Left renal pelvis (tissue), 4 donors: ENCODE measurements around the gene PDZRN3. TPM values are rescaled to one million over a fixed set of nuclear protein-coding genes. Genes with fewer than 3 reads are reported as not detected.

Experiments
- DNase-seq, 4 donors: peaks; one replicate each; pipeline ENCODE4 v3.0.0-alpha.2; 2013; ENCODE audit warnings: low read depth in 4 of 4, low spot score in 3 of 4
- polyA plus RNA-seq, 4 donors: library from polyadenylated mRNA; unstranded; fragments of 120-200 nt; gene quantifications; one replicate each; pipeline ENCODE4 v1.2.1, GENCODE V29; 2013; ENCODE audit not compliant: insufficient read length in 4 of 4

The PDZRN3 gene
- polyA plus RNA-seq, 4 donors, result 35.8 to 56.4 (median 48.3) TPM

GRCh38 chr3:73498764-73499622 is 125.7 kb downstream of the PDZRN3 start:
- DNase-seq, result no peak

DNA sequence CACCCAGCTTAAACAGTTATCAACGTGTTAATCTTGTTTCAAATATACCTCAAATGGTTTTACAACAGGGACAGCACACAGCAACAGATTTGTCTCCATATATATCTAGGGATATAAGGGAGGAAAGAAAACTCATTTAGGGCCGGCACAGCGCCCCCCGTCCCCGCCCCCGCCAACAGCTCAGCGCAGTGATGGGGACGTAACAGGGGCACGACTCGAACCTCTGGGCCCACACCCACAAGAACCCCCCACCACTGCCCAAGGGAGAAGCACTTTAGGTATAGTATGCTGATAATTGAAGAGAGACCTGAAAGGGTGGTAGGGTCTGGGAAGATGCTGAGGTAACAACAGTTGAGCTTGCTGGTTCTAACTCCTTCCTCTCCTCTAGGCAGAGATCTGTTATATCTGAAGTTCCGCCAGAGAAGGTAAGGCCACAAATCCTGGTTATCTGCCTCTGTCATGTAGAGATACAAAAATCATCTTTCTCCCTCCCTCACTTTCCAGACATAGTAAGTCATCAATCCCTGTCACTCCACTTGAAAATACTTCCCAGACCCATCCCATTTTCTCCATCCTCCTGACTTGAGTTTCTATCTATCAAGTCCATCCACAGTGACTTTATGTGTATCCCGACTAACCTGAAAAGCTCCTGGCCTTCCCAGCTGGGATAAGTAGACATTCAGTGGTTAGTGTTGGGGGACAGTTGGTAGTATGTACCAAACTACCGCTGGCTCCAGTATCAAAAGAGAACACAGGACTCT is 126.9 kb downstream of the PDZRN3 start:
- DNase-seq, result no peak

- DNase-seq, result no peak
Observed at GRCh38 chr3:73493543-73494308, 131.0 kb downstream of the PDZRN3 start.

- DNase-seq, result no peak
Observed at GRCh38 chr3:73492186-73492585, 132.6 kb downstream of the PDZRN3 start.

DNA sequence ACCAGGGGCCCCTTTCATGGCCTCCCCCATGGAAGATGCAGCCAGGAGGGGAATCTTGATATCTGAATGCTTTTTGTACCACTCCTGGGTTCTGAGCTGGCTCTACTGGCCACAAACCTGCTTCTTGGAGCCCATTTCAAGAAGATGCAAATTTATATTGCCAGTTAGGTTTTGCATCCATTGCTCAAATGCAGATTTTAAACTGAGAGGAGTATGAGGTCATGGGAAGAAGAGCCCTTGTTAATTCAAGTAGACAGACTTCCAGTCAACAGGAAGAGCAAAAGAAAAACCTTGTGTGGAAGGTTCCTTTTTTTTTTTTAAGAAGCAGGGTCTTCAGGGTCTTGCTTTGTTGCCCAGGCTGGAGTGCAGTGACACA is 133.5 kb downstream of the PDZRN3 start:
- no peak for DNase-seq

DNA sequence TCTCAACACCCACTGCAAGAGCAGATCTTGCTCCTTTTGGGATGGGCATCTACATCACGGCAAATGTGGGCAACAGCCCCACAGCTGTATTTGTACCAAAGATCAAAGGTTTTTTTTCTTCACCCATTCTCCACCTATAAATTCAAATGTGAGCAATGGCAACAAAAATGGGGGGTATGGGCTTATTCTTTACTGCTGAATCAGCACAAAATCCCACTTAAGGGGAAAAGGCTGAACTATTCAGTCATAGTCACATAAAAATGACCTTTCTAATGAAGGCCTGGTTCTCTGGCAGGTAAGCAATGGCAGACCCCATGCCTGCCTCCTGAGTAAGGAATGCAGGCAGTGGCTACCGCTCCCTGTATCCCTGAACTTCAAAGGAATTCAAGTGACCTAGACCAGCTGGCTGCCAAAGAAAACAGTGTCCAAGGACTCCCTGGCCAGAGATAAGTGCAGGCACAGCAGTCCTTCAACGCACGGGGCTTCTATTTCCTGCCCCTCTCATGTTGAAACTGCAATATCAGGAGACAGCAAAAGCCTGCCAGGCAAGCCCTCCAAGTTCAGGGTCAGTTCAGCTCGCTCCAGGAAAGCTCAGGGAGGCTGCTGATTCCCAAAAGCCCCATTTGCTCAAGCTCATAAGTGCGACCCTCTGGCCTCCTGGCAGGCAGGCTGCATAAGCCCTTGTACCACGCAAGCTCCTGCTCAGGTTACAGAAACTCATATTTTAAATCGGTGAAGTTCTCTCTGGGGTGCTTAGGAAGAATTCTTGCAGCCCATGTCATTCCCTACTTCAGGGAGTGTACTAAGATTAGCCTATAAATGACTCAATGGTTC is 134.1 kb downstream of the PDZRN3 start:
- DNase-seq, result no peak

DNA sequence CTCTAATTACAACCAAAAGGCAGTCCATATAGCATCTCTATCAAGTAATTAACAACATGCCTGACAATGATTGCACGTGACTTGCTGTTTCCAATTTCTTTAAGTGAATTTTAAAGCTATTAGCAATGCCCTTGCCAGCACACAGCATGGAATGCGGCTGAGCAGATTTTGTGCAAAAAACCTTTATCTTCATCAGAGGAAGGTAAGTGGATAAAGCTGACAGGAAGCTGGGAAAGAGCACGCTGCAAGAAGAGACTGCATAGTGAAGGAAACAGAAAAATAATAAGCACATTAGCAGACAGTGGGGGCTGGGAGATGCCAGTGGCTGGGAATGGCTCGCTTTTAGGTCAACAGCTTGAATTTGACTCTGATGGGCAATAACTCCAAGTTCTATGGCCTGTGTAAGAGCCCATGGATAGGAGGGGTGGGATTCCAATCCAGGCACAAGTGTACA is 138.8 kb downstream of the PDZRN3 start:
- no peak for DNase-seq

DNA sequence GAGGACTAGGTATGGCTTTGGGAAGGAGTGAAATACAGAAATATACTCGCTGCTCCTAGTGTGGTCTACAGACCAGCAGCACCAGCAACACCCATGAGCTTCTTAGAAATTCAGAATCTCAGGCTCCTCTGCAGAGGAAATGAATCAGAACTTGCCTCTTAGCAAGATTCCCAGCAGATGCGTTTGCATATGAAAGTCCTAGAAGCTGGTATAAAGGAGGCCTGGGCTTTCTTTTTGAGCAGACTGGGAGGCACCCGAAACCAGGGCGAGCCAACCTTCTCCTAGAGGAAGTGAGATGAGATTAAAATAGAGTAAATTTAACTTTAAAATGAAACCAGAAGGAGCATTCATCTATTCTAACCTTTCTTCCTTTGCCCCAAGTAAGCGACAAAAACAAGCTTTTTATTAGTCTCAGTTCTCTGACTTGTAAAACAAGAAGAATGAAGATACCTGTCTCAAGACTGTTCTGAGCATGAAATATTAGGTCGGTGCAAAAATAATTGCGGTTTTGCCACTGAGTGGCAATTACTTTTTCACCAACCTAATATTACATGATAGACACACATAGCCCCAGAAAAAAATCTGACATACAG is 140.0 kb downstream of the PDZRN3 start:
- DNase-seq, result no peak

GRCh38 chr3:73481888-73482287 is 142.9 kb downstream of the PDZRN3 start:
- no peak for DNase-seq

GRCh38 chr3:73480187-73480672 is 144.5 kb downstream of the PDZRN3 start:
- DNase-seq, result no peak

DNA sequence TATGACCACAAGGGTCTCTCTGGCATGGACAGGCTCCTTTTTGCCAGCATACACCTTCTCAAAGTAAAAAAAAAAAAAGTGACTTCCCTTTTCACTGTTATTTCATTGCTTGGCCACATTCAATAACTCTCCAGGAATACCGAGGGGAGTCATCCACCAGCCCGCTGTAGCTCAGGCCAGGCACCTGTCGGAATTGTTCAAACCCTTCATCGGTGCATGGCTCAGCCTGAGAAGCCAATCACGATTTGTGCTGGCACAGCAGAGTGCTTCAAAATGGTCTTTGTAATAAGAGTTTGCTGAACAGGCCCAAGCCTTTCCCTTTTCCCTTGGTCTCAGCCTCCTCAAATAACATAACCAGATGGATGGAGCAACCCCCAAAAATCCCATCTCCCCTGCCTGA is 145.4 kb downstream of the PDZRN3 start:
- DNase-seq, result no peak

GRCh38 chr3:73478858-73479257 is 145.9 kb downstream of the PDZRN3 start:
- no peak for DNase-seq

DNA sequence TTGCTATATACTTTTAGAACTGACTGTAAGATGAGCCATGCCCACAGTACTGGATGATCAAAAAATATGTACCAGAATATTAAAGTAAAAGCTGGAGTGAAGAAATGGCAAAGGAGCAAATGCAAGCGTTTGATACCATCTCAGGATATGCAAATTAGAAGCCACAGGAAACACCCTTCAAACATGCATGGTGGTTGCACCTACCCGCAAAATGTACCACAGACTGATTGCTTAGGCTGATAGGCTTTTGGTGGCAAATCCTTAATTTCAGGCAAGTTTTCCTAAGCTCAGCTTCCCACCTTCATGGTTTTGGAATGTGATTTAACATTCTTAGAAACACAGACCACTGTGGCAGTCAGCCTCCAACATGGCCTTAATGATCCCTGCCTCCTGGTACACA is 149.0 kb downstream of the PDZRN3 start:
- no peak for DNase-seq

- no peak for DNase-seq
Observed at GRCh38 chr3:73475175-73475574, 149.6 kb downstream of the PDZRN3 start.

GRCh38 chr3:73474619-73475018 is 150.1 kb downstream of the PDZRN3 start:
- no peak for DNase-seq

- DNase-seq, result no peak
Observed at GRCh38 chr3:73473898-73474416, 150.8 kb downstream of the PDZRN3 start.

DNA sequence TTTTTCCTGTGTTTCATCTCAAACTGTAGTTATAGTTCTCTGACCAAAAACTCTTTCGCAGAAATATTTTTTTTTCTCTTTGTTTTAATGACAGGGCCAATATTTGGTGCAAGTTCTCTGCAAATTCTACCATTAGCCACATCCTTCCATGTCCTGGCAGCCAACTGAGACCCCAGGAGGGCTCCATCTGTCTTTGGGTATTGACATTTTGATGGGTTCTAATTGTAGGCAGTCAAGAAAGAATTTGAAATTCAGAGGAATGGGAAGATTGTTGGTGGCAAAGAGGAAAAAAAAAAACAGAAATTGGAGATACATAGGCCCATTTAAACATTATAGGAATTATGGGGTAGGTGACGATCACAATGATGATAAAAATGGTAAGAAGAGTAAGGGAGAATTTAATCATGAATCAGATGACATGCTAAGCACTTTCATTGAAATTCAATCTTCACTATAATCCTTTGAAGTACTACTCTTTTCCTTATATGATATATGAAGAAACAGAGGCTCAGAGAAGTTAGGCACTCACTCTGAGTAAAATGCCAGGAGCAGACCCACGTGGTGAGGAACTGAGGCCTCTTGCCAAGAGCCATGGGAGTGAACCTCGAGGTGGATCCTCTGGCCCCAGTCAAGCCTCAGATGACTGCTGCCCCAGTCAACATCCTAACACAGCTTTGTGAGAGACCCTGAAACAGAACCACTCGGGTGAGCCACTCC is 151.4 kb downstream of the PDZRN3 start:
- no peak for DNase-seq

- no peak for DNase-seq
Observed at GRCh38 chr3:73471986-73472787, 152.6 kb downstream of the PDZRN3 start.
